Stimulated activated CD8-positive, alpha-beta memory T cell treated with anti-CD3 and anti-CD28 coated beads, Interleukin-7, amount 100 ng/mL, for 1 hour (primary cell): ENCODE data around the gene PIP5KL1.
A peak's percentile ranks its signal among the peaks of the same experiment; 100 is the strongest.

Experiments used
- DNase-seq, 2 donors: peaks; one replicate each; pipeline ENCODE4 v3.0.0-alpha.2; 2020; ENCODE audit warnings: low read depth in 2 of 2

The PIP5KL1 gene, protein sequence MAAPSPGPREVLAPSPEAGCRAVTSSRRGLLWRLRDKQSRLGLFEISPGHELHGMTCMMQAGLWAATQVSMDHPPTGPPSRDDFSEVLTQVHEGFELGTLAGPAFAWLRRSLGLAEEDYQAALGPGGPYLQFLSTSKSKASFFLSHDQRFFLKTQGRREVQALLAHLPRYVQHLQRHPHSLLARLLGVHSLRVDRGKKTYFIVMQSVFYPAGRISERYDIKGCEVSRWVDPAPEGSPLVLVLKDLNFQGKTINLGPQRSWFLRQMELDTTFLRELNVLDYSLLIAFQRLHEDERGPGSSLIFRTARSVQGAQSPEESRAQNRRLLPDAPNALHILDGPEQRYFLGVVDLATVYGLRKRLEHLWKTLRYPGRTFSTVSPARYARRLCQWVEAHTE

DNA sequence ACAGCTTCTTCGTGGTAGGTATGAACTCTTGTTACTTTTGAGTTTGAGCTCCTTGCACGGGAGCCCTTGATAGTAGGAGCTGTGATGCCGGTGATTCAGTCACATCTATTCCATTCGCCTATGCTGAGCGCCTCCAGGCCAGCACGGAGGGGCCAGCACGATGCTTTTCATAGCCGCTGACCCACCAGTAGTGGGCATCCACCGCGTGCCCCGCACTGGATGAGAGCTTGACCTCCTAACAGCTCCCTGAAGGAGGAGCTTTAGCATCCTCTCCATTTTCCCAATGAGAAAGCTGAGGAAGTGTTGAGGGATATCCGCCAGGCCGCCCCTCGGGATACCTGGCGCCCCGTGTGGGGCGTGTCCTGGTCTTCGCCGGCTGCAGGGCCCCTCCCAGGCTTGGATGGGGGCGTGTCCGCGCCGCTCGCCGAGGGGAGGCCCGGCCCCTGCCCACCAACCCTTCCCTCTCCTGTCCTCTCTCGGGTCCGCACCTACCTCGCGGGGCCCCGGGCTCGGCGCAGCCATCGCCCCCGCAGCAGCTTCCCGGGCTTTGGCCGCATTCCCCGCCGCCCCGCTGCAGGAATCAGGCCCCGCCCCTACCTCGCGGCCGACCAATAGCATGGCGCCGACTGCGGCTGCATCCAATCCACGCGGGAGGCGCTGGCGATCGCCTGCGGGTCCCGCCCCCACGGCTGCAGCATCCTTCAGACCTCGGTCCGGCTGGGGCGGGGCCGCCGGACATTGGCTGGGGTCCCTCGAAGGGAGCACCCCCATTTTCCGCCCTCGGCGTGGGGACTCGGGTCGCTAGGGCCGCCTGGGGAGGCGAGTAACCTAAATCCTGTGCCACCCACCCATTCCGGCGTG lies at the start of gene PIP5KL1:
Gene PIP5KL1 (minus strand): TSS at position 547 of the 861 bp plus-strand sequence. CDS start 25 bp downstream, at position 522.
- DNase-seq = peak in 1 of 2 donors; percentile 44

GRCh38 chr9:127980060-127980705 lies 49.6 kb upstream of the PIP5KL1 start:
- no peak for DNase-seq

- no peak for DNase-seq
These were observed 48.9 kb upstream of the PIP5KL1 start for GRCh38 chr9:127979333-127980059.

- DNase-seq = no peak
These were observed 48.4 kb upstream of the PIP5KL1 start for GRCh38 chr9:127979015-127979332.

DNA sequence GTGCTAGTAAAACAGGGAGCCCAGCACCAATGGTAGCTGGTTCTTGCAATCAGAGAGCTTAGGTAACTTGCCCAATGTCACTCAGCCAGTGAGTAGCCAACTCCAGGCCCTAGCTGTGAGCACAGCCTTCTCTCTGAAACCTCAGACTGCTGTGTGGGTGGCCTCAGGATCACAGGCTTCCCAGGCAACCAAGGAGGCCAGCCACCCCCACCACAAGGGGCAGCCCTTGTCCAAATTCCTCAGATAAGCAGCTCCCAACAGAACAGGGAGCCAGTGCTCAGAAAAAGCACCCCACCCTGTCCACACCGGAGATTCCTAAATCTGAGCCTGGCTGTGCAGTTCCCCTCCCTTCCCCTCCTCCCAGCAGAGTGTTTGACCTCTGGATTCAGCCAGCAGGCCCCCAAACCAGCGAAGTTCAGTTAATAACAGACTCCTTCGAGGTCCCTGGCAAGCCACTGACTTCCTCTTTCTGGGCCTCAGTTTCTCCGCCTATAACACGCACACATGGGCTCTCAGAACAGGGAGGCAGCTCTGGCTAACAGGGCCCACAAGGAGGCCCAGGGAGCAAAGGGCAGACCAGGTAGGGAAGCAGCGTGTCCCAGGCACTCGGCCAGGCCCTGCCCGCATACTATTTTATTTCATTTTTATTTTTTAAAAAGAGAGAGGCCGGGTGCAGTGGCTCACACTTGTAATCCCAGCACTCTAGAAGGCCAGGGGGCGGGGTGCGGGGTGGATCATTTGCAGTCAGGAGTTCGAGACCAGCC lies 47.5 kb upstream of the PIP5KL1 start:
- DNase-seq = no peak

DNA sequence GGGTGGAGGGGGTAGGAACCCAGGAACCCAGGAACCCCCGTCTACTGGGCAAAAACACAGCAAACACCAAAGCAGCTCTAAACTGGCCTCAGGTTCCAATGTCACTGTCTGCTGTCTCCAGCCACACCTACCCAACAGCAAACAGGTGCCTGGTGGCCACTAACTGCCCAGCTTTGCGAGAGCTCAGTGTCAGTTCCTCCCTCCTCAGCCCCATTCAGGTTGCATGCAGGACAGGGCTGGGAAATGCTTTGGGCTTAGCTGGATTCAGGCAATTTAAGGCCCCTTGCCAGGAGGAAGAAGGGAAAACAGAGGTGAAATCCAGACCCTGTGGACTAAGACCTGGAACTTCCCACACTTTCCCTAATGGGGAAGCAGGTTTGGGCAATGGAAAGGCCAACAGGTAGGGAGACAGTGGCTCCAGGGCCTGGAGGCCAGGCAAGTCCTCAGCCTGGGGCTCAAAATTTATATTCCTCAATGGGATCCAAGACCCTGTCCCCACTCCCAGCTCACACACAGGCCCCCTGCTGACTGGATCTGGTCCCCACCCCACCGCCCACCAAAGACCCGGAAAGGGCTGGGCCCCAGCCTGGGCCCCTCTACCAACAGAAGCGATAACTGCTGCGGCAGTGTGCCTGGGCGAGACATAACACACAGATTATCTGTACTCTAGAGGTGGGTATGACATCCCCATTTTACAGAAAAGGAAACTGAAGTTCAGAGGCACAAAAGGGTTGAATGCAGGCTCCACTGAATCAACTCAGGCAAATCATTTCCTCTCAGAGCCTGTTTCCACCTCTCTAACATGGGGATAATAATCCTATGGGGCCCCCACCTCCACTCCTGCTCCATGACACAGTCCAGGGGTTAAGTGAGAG lies 46.7 kb upstream of the PIP5KL1 start:
- DNase-seq = no peak

DNA sequence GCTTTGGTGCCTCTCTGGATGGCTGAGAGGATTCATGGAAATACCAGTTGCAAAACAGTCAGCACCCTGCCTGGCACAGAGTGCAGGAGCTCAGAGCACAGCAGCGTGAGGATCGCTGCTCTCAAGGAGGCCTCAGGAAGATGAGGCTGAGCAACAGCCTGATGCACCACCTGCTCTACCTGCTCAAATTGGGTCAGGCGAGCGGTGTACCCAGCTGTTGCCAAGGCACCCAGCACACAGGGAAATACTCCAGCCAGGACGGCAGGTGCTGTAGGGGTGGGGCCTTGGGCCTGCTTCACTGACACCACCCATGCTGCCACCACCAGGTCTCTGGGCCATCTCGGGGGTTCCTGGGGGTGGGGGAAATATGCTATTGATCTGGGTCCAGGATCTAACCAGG lies 45.9 kb upstream of the PIP5KL1 start:
- DNase-seq = no peak

GRCh38 chr9:127975376-127976315 lies 45.1 kb upstream of the PIP5KL1 start:
- no peak for DNase-seq

- no peak for DNase-seq
These were observed 44.2 kb upstream of the PIP5KL1 start for GRCh38 chr9:127974769-127975261.

DNA sequence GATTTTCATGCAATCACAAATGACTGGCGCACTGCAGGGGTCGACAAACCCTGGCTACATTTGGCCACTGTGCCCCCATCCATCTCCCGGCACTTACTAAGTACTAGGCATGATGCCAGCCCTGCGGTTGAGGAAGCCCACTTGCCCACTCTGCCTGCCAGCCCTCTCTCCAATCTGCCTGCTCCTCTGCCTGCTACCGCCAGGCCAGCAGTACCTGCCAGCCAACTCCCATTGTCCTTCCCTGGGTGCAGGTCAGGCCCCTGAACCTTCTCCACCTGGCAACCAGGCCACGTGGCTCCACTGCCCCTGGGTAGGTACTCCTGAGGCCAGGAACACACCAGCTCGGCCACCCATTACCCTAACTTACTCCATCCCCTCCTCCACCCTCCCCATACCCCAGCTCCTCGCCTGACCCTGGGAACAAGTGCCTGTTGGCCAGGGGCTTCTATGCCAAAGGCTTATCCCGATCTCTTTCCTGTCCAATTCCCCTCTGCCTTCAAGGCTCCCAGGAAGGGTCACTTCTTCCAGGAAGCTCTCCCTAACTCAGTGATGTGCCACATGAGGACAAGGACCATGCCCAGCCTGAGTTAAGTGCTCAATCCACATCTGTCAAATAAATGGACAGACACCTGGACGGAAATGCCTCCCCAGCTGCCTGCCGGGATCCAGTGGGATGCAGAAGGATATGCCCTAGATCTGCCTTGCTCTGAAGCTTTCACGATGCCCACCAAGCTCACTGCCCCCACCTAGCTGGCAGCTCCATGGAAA lies 43.6 kb upstream of the PIP5KL1 start:
- DNase-seq = no peak

DNA sequence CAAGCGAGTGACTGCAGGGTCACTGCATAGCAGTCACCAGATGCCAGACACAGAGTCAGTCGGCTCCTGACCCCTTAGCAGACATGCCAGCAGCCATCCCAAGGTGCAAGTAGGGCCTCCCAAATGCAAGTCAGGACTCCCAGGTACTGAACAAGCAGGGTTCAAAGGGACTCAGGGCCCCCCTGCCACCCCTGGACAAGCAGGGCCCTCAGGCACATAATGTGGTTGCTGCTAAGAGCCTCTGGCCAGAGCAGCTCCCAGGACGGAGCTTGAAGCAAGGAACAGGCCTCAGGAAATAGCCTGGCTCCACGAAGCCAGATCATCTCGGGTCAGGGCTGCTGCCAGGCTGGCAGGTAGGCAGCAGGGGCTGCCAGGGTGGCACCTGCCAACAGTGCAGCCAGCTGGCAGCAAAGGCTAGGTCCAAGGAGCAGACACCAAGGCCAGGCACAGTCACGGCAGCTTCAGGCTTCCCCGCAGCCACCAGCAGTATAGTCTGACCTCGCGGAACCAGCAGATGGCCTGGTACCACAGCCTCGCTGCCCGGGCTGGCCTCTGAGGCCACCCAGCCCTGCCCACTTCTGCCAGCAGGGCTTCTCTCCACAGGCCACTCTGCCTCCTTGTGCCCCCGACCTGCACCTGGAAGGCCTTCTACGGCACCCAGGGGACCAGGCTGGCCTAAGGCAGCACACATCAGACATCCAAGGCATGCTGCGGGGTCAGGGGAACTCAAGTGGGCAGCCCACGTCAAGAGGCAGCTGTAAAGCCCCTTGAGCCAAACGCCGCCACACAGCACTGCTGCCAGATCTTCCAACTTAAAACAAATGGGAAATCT lies 42.8 kb upstream of the PIP5KL1 start:
- DNase-seq = no peak

DNA sequence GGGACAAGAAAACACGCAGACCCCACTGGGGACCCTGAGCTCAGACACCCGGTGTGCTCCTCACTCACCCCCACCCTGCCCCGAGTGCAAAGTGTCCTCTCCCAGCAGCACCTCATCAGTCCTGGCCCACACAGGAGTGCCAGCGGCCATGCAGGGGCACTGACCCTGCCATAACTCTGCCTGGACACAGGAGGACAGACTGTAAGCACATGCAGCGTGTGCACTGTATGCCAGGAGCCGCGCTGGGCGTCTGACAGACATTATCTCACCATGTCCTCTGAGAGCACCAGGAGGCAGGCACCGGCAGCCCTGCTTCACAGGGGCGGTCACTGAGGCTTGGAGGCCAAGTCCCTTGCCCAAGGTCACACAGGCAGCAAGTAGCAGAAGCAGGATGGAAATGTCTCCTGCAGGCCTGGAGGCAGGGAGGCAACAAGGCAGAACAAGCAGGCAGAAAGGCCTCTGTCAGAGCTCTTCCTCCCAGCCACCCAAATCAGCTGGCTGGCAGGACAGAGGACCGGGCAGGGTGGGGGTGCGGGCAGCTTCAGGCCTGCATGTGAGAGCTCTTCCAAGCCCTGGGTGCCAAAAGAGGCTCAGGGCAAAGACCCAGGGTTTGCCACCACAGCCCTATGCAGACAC lies 41.8 kb upstream of the PIP5KL1 start:
- DNase-seq = no peak

DNA sequence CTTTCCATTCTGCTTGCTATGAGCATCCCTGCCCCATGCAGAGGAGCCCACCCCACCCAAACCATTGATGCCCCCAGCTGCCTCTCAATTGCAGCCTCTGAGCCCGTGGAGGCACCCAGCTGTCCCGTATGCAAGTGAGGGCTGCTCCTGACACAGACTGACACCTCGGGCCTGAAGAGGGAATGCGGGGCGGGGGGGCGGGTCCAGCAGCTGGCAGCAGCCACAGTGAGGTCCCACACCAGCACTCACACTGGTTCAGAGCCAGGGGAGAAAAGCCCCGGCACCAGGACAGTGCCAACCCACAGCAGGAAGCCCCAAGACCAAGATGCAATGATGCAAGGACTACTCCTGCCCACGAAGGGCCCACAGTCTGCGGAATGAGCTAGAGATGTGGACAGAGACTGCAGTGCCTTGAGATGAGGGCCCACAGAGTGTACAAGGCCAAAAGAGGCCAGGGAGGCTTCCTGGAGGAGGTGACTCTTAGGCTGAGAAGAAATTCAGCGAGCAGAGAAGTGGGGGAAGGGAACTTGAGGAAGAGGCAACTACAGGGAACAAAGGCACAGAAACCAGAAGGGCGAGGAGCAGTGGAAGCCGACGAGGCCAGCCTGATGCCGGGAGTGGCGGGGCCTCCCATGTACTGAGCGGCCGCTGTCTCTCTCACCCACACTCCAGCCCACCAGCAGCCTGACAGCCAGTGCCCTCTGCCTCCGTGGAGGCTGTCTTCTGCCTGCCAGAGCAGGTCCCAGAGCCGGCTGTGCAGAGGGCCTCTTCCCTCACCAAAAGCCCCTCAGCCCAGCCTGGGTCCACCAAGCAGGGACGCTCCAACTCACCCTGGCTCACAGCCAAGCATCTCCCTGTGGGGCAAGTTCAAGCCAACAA lies 41.0 kb upstream of the PIP5KL1 start:
- DNase-seq = no peak

DNA sequence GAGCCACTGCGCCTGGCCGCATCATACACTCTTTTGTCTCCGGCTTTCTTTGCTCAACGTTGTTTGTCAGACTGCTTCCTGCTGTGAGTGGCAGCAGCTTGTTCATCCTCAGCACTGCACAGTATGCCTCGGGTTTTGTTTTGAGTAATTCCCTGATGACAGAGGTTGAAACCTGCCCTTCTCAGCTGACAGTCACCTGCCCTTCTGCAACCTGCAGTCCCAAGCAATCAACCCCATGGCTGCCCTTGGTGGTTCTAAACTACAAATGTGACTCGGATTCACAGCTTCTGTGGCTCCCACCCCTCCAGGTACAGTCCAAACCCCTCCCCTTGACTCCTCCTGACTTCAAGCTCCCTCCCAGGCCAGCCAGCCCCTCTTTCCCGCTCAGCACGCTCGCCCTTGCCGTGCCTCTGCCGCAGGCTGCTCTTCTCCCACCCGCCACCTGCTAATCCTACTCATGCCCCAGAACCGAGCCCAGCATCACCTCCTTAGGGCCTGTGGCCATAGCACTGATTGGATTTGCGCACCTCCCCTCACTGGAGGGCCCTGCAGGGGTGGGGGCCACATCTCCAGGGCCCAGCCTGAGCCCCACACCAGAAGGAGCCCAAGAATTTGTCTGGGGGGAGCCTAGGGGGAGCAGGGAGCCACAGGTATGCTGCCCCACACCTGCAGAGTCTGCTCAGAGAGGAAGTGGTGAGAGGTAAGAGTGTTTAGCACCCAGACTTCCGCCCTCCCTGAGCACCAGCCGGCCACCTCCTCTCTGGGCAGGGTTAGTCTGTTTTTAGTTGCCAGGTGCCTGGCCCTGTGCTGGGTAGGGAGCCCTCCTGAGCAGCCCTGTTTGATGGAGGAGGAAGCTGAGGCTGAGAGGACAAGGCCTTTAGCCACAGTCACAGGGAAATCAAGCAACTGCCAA lies 40.1 kb upstream of the PIP5KL1 start:
- no peak for DNase-seq
